SJSA1 (cell line): Measurements from ENCODE around the gene TSPEAR. TPM values are rescaled to one million over a fixed set of nuclear protein-coding genes. Genes with fewer than 3 reads are reported as not detected.

Experiments used
- DNase-seq, 2 experiments: peaks; one replicate each; pipeline ENCODE4 v3.0.0-alpha.2; 2015 to 2020; ENCODE audit warnings: low spot score in 2 of 2, low read depth in 1 of 2
- H3K27ac ChIP-seq: fragments of 250-450 bp; sonication (Bioruptor Pico); 2 replicates; pipeline ENCODE4 v1.5.1; 2020; ENCODE audit warnings: mild to moderate bottlenecking, moderate library complexity
- H3K27me3 ChIP-seq: fragments of 250-450 bp; sonication (Bioruptor Pico); replicated peaks from 2 replicates; pipeline ENCODE4 v1.5.1; 2020; ENCODE audit warnings: mild to moderate bottlenecking, moderate library complexity
- H3K36me3 ChIP-seq: fragments of 250-450 bp; sonication (Bioruptor Pico); 2 replicates; pipeline ENCODE4 v1.5.1; 2020; ENCODE audit warnings: mild to moderate bottlenecking
- H3K4me1 ChIP-seq: fragments of 250-450 bp; sonication (Bioruptor Pico); replicated peaks from 2 replicates; pipeline ENCODE4 v1.6.1; 2021; ENCODE audit warnings: mild to moderate bottlenecking
- H3K4me3 ChIP-seq: fragments of 250-450 bp; sonication (Bioruptor Pico); 2 replicates; pipeline ENCODE4 v1.5.1; 2020; ENCODE audit warnings: mild to moderate bottlenecking
- H3K9me3 ChIP-seq: fragments of 250-450 bp; sonication (Bioruptor Pico); replicated peaks from 2 replicates; pipeline ENCODE4 v1.5.1; 2020; ENCODE audit warnings: mild to moderate bottlenecking
- total RNA-seq: library from RNA; depleted of rRNA; stranded (reverse); fragments of >200 nt; shearing (Covaris generic); gene quantifications from 2 replicates; pipeline ENCODE4 v1.2.3, GENCODE V29; 2014

Gene TSPEAR
- total RNA-seq, 1 experiment from 2014 or later, result not detected

DNA sequence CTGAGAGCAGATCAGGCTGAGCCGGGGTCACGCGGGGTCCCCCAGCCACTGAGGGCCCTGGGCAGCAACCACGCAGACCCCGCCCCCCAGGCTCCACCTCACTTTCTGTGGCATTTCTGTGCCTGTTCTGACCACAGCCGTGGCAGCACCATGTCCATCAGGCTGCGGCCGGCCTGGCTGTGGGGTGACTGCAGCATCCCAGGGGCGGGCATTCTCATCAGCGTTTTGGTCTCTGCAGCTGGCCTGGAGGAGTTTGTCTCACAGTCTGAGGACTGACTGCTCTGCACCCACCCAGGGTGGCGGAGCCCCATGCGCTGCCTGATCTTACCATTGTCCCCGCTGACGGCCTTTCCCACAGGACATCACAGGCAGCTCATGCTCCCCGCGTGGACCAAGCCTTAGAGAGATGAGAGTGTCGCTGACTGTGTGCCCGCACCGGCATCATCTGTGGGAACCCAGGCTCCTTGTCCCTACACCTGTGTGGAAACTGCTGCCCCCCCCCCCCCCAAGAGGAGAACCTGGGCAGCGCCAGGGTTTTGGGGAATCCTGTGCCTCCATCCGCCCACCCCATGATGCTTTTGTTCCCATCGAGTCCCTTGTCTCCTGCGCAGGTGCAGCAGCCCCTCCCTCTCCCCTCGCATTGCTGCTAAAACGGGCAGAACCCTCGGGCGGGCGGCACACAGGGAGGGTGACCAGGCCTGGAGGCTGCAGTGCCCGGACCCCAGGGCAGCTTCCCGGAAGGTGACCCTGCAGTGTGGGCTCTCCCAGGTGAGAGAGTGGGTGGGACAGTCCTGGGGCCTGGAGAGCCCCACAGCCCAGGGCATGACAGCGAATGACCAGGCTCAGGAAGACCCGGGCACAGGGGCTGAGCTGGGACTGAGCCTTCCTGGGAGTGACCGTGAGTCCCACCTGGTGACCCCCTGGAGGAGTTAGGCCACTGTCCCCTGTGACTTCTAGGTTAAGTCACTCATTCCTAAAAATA, 173.2 kb downstream of the TSPEAR start:
- Histone ChIP-seq H3K9me3 (no peaks in the 10 kb centered on the region), H3K4me3 (no peak overlapping the region), H3K4me1 (no peaks in the 10 kb centered on the region), H3K27ac (no peak overlapping the region), H3K27me3 (peaks cover 3% of the 10 kb centered on the region; the same call in 1 of the 2 replicates), H3K36me3 (no peaks in the 10 kb centered on the region)
- DNase-seq, result no peak

DNA sequence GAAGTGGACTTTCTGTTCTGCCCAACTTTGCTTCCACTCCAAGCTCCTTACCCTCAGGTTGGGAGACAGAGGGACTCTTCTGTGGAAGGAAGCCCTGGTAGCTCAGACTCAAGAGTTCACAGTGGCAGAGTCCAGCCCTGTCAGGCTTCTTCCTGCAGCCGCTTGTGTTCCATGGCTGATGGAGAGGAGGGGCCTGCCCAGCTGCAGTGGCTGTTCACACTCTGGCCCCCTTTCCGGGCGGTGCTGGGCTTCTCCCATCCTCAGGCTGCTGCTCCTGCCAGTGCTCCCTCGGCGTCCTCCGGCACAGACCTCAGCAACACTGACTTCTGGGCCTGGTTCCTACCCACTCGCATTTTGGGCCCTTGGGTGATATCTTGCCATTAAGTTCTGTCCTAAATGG, 175.4 kb downstream of the TSPEAR start:
- Histone ChIP-seq H3K27ac (no peak overlapping the region), H3K27me3 (peaks cover 3% of the 10 kb centered on the region; the same call in 1 of the 2 replicates), H3K4me3 (no peak overlapping the region), H3K36me3 (no peaks in the 10 kb centered on the region), H3K4me1 (no peaks in the 10 kb centered on the region), H3K9me3 (no peaks in the 10 kb centered on the region)
- DNase-seq, result peak in 1 of 2 experiments; percentile 38

DNA sequence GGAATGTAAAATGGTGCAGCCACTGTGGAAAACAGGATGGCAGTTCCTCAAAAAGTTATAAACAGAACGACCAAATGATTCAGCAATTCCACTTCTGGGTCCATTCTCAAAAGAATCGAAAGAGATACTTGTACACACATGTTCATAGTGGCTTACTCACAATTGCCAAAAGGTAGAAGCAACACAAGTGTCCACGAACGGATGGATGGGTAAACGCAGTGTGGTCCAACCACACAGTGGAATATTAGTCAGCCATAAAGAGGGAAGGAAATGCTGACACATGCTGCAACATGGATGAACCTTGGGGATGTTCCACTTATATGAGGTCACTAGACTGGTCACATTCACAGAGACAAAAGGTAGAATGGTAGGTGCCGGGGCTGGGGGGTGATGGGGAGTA, 176.7 kb downstream of the TSPEAR start:
- Histone ChIP-seq H3K27ac (no peak overlapping the region), H3K36me3 (no peaks in the 10 kb centered on the region), H3K4me1 (no peaks in the 10 kb centered on the region), H3K9me3 (no peaks in the 10 kb centered on the region), H3K4me3 (no peak overlapping the region), H3K27me3 (peaks cover 3% of the 10 kb centered on the region; the same call in 1 of the 2 replicates)
- DNase-seq, result no peak

DNA sequence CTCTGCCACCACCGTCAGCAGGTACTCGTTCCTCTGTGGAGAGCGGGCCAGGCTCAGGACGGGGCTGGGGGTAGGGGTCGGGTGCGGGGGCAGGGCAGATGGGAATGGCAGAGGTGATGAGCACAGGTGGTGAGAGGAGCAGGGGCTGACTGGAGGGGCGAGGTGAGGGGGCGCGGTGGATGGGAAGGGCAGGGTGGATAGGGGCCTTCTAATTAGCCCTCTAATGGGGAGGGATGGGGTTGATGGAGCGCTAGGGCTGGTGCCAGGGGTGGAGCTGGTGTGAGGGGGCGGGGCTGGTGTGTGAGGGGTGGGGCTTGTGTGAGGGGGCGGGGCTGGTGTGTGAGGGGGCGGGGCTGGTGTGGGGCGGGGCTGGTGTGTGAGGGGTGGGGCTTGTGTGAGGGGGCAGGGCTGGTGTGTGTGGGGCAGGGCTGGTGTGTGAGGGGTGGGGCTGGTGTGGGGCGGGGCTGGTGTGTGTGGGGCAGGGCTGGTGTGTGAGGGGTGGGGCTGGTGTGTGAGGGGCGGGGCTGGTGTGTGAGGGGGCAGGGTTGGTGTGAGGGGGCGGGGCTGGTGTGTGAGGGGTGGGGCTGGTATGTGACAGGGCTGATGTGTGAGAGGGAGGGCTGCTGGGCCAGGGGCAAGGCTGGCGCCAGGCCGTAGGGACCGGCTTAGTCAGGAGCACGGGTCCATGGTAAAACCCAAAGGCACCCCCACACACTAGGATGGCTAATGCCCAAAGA, 177.3 kb downstream of the TSPEAR start:
- DNase-seq, result no peak
- no peaks in the 10 kb centered on the region for H3K4me1 ChIP-seq
- no peaks in the 10 kb centered on the region for H3K9me3 ChIP-seq
- H3K27ac ChIP-seq, result no peak overlapping the region
- H3K36me3 ChIP-seq, result no peaks in the 10 kb centered on the region
- H3K27me3 ChIP-seq, result peaks cover 3% of the 10 kb centered on the region; the same call in 1 of the 2 replicates
- H3K4me3 ChIP-seq, result no peak overlapping the region

DNA sequence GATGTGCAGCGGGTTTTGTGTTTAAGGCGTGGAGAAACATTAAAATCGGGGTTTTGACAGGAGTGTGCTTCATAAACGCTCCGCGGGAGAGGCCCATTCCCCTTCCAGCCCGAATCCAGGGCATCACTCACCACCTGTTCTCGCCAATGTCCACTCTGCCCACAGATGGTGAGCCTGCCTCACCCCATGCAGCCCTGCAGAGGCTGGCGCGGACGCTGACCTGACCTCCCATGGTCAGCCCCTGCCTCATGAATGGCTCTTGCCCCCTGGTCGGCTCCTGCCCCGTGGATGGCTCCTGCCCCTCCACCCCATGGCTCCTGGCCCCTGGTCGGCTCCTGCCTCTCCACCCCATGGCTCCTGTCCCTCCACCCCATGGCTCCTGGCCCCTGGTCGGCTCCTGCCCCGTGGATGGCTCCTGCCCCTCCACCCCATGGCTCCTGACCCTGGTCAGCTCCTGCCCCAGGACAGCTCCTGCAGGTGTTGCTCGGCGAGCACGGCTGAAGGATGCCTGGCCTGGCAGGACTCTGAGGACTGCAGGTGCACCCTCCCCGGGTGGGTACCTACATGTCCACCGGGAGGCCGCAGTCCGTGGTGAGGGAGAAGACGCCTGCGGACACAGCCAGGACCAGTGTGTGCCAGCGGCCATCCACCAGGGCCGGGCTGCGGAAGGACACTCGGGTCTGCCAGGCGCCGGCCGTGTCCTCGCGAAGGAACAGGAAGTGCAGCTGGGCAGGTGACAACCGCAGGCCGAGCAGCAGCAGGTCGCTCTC, 178.1 kb downstream of the TSPEAR start:
- H3K4me1 ChIP-seq, result no peaks in the 10 kb centered on the region
- no peaks in the 10 kb centered on the region for H3K36me3 ChIP-seq
- peaks cover 3% of the 10 kb centered on the region; the same call in 1 of the 2 replicates for H3K27me3 ChIP-seq
- no peak for DNase-seq
- H3K27ac ChIP-seq, result no peak overlapping the region
- no peaks in the 10 kb centered on the region for H3K9me3 ChIP-seq
- H3K4me3 ChIP-seq, result no peak overlapping the region

DNA sequence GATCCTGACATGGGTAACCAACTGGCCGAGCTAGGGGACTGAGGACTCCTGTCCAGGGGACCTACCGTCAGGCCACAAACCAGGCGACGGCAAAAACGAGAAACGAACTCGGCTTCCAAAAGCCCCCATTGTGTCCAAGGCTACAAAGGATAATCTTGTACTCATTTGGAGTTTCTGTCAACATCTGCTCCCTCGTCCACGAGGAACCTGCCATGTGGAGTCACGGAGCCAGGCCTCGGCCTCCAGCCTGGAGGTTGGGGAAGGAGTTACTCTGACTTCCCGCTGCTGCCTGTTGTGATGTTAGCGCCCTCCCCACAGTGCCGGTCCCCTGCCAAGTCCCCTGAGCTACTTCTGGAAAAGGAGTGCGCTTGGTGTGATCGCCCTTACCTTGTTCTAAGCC, 178.7 kb downstream of the TSPEAR start:
- H3K4me1 ChIP-seq, result no peaks in the 10 kb centered on the region
- H3K36me3 ChIP-seq, result no peaks in the 10 kb centered on the region
- DNase-seq, result no peak
- no peaks in the 10 kb centered on the region for H3K9me3 ChIP-seq
- H3K27ac ChIP-seq, result no peak overlapping the region
- H3K4me3 ChIP-seq, result no peak overlapping the region
- peaks cover 3% of the 10 kb centered on the region; the same call in 1 of the 2 replicates for H3K27me3 ChIP-seq

DNA sequence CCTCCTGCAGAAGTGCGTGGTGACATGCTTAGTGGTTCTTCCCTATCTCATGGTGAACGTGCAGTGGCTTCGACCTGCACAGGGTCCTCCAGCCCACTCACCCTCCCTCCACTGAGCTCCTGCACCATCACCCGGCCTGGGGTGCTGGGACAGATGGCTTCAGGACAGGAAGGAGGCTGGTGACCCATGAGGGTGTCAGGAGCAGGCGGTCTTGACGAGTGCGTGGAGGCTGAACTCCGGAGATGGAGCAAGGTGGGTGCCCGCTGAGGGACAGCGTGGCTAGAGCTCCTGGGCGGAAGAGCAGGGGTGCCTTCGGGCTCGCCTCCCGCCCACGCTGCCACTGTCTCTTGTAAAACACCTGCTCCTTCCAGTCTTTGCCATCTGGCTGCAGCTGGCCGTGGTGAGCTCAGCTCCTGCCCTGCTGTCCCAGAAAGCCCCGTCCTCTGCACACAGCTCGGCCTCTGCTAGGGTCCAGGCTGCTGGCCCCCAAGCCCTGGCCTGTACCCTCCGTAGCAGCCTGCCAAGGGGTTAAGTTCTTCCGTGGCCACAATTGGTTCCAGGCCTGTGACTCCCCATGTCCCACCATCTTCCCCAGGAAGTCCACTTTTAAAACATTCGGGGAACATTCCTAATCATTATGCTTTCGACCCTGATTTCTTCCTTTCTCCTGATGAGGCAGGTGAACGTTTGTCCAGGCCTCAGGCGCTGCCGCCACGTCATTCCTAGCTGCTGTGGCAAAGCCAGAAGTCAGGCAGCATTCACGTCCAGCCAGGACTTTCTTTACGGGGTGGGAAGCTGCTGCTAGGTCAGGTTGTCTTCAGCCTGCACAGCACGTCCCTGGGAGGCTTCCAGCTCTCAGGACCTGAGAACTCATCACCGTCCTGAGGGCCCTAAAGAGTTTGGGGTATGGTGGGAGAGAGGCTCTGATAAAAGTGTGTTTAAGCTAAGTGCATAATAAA, 179.5 kb downstream of the TSPEAR start:
- DNase-seq, result no peak
- Histone ChIP-seq H3K4me1 (no peaks in the 10 kb centered on the region), H3K9me3 (no peaks in the 10 kb centered on the region), H3K27me3 (peaks cover 3% of the 10 kb centered on the region; the same call in 1 of the 2 replicates), H3K4me3 (no peak overlapping the region), H3K27ac (no peak overlapping the region), H3K36me3 (no peaks in the 10 kb centered on the region)

DNA sequence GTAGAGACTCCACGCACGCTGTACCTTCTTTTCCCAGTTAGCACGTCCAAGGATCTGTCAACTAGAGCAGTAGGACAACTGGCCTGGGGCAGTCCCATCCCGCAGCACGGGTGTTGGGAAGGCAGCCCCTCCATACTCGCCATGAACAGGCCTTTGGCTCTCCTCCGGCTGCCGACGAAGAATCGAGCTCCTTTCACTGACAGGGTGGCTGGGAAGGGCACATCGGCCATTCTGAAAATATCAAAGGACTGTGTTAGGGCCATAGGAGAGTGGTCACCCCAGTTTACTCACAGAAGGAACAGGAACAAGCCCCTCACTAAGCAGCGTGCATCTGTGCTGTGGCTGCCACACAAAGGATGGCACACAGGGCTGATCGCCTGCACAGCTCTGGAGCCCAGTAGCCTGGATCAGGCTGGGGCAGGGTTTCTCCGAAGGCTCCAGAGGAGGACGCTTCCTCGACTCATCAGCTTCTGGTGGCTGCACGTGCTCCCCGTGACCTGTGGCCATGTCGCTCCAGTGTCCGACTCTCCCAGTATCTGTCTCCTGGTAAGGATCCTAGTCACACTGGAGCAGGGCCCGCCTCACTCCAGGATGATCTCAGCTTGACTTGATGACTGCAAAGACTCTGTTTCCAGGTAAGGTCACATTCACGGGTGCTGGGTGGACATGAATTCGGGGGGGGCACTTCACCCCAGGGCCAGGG, 180.3 kb downstream of the TSPEAR start:
- Histone ChIP-seq H3K4me1 (no peaks in the 10 kb centered on the region), H3K36me3 (no peaks in the 10 kb centered on the region), H3K9me3 (no peaks in the 10 kb centered on the region), H3K27me3 (no peaks in the 10 kb centered on the region), H3K4me3 (no peak overlapping the region), H3K27ac (no peak overlapping the region)
- DNase-seq, result no peak

DNA sequence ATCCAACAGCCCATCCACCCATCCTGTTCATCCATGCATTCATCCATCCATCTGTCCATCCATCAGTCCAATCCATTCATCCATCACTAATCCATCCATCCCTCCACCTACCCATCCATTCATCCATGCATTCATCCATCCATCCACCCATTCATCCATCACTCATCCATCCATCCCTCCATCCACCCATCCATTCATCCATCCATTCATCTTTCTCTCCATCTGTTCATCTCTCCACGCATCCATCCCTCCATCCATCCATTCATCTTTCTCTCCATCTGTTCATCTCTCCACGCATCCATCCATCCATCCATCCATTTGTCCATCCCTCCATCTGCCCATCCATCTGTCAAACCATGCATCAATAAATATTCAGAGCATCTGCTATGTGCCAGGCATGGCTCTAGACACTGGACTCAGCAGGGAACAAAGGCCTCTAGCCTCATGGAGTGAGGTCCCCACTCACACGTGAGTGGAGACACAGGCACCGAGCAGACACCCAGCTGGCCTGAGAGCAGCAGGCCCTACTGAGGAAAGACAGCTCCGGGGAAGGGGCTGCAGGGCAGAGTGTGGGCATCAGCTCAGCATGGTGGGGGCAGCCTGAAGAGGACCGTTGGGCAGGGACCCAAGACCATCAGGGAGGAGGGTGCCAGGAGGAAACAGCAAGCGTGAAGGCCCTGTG, 181.0 kb downstream of the TSPEAR start:
- Histone ChIP-seq H3K4me1 (no peaks in the 10 kb centered on the region), H3K9me3 (no peaks in the 10 kb centered on the region), H3K27me3 (no peaks in the 10 kb centered on the region), H3K36me3 (no peaks in the 10 kb centered on the region), H3K27ac (no peak overlapping the region), H3K4me3 (no peak overlapping the region)
- no peak for DNase-seq

DNA sequence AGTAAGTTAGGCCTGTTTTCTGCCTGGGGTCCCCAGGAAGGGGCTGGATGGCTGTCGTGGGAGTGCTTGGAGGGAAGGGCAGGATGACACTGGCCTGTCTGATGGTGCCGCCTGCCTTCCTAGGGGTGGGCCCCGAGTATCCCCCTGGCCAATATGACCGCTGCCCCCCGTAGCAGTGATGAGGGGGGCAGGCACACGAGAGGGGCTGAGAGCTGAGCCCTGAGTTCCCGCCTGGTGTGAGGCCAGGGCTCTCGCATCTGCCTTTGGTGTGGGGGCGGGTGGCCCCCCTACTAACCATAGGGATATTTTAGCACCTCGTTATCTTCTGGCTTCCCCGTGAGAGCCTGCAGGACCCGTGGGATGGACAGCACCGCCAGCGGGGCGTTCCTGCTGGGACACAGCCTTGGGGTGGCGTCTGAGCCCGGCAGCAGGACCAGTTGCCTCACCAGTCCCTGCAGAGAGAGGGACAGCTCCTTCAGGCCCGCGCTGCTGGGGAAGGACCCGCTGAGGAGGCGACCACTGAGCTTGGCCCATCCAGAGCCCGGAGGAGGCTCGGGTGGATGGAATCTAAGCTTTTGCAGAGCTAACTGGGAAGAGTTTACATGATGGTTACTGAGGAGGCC, 181.8 kb downstream of the TSPEAR start:
- H3K9me3 ChIP-seq, result no peaks in the 10 kb centered on the region; the same call in 1 of the 2 replicates

DNA sequence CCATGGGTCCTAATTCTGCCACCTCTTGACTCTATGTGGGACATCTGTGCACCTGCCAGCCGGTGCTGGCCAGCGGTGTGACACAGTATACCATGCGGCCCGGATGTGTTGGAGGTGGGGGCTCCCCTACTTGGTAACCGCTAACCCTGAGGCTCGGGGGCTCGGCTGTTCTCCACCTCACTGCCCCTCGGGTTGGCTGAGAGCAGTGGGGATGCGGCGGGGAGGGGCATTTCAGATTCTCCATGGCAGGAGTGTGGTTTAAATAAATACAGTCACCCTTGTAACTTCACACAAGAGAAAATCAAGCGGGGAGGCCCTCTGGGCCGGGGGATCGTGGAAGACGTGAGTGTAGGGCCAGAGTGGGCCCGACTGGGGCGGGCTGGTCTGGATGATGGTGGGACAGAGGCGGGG, 182.4 kb downstream of the TSPEAR start:
- Histone ChIP-seq H3K27ac (no peak overlapping the region), H3K27me3 (peaks cover 3% of the 10 kb centered on the region; the same call in 1 of the 2 replicates), H3K9me3 (no peaks in the 10 kb centered on the region; the same call in 1 of the 2 replicates), H3K4me3 (no peak overlapping the region), H3K36me3 (no peaks in the 10 kb centered on the region), H3K4me1 (no peaks in the 10 kb centered on the region)
- no peak for DNase-seq

More for the DNA sequence above, 181.8 kb downstream of the TSPEAR start:
- Histone ChIP-seq H3K27me3 (peaks cover under 1% of the 10 kb centered on the region; the same call in 1 of the 2 replicates), H3K36me3 (no peaks in the 10 kb centered on the region), H3K4me3 (no peak overlapping the region), H3K4me1 (no peaks in the 10 kb centered on the region), H3K27ac (no peak overlapping the region)
- DNase-seq, result no peak
